HCT116 (cell line): ENCODE results near the gene GOLGA3. TPM values are rescaled to one million over a fixed set of nuclear protein-coding genes. Genes with fewer than 3 reads are reported as not detected.
"Not testable (repeated sequence)": the region's sequence is repeated elsewhere in the genome, so short reads cannot be mapped to it uniquely, and the experiment has no call there.

Experiments
- ATAC-seq: fragments of 200-7000 bp; cut with Tn5 transposase; 2 replicates; pipeline ENCODE4 v1.9.1; 2020; ENCODE audit warnings: mild to moderate bottlenecking, moderate library complexity
- BruUV-seq: library from RNA; stranded (reverse); fragments of 400-500 nt; replicated peaks from 2 replicates; lab custom pipeline; 2021; lab: Mats Ljungman, UMichigan
- CTCF ChIA-PET: fragments of 300-600 bp; sonication (Branson Sonifier 250); formaldehyde crosslinking; loops from one replicate; lab custom pipeline; 2021; ENCODE audit warnings: antibody characterized with exemption; lab: Charles Lee
- POLR2A ChIA-PET: fragments of 300-600, 350-600 bp; sonication (Branson Sonifier 250); formaldehyde crosslinking; loops from one replicate; lab custom pipeline; 2021; ENCODE audit warnings: antibody characterized with exemption; lab: Charles Lee
- RAD21 ChIA-PET, 2 experiments: fragments of 300-600 bp; sonication (Branson Sonifier 250); formaldehyde crosslinking; loops; one replicate each; lab custom pipeline; 2023; ENCODE audit warnings: low total read pairs in 2 of 2; ENCODE audit not compliant: uncharacterized antibody in 2 of 2, unreplicated experiment in 2 of 2, low non-redundant PET in 1 of 2; lab: Charles Lee
- DNase-seq: peaks from one replicate; pipeline ENCODE4 v3.0.0-alpha.2; 2010; ENCODE audit warnings: low read depth, low spot score
- H2AFZ ChIP-seq: fragments of 200-600 bp; shearing (Covaris generic), sonication (generic); 2 replicates; pipeline ENCODE4 v1.6.1; 2017; ENCODE audit warnings: low read depth, mixed run types, mixed read lengths, antibody characterized with exemption, low read length; ENCODE audit not compliant: poor library complexity, severe bottlenecking
- H3K27ac ChIP-seq: 2 replicates; pipeline ENCODE4 v1.5.1; 2012; ENCODE audit warnings: low read depth, low read length
- H3K27me3 ChIP-seq: fragments of 200-600 bp; sonication (generic); 2 replicates; pipeline ENCODE4 v1.6.1; 2016; ENCODE audit warnings: mixed run types, low read length, mixed read lengths; ENCODE audit not compliant: insufficient read depth
- H3K36me3 ChIP-seq, 2 experiments: fragments of 200-500 bp in 1 of 2; fragments of 200-600 bp in 1 of 2; sonication (Bioruptor generic) in 1 of 2; sonication (generic) in 1 of 2; 2 replicates each; pipeline versions ENCODE4 v1.5.1 to v1.6.1; 2014 to 2016; ENCODE audit warnings: low read length in 2 of 2, inconsistent platforms in 1 of 2, mixed read lengths in 1 of 2, mixed run types in 1 of 2; ENCODE audit not compliant: insufficient read depth in 2 of 2, control insufficient read depth in 1 of 2
- H3K4me1 ChIP-seq, 2 experiments: fragments of 200-600 bp in 1 of 2; sonication (generic) in 1 of 2; 2 replicates each; pipeline versions ENCODE4 v1.5.1 to v1.6.1; 2012 to 2017; ENCODE audit warnings: low read length in 2 of 2, inconsistent platforms in 1 of 2, mild to moderate bottlenecking in 1 of 2, mixed read lengths in 1 of 2, mixed run types in 1 of 2, moderate library complexity in 1 of 2; ENCODE audit not compliant: insufficient read depth in 2 of 2, control insufficient read depth in 1 of 2
- H3K4me2 ChIP-seq: fragments of 200-600 bp; sonication (generic); 2 replicates; pipeline ENCODE4 v1.6.1; 2017; ENCODE audit warnings: mixed run types, low read length, mixed read lengths
- H3K4me3 ChIP-seq, 2 experiments: fragments of 200-600 bp in 1 of 2; sonication (generic) in 1 of 2; replicated peaks in 1 of 2; 2 replicates each; pipeline ENCODE4 v1.5.1; 2011 to 2016; ENCODE audit warnings: low read length in 2 of 2, control low read depth in 1 of 2, low read depth in 1 of 2, mild to moderate bottlenecking in 1 of 2, mixed read lengths in 1 of 2, mixed run types in 1 of 2
- H3K79me2 ChIP-seq: fragments of 200-600 bp; sonication (generic); 2 replicates; pipeline ENCODE4 v1.6.1; 2017; ENCODE audit warnings: mild to moderate bottlenecking, mixed run types, low read length, moderate library complexity, mixed read lengths; ENCODE audit not compliant: insufficient read depth
- H3K9ac ChIP-seq: fragments of 200-600 bp; sonication (generic); 2 replicates; pipeline ENCODE4 v1.6.1; 2016; ENCODE audit warnings: low read length, mixed read lengths
- H3K9me2 ChIP-seq: fragments of 200-600 bp; sonication (generic), shearing (Covaris generic); 2 replicates; pipeline ENCODE4 v1.6.1; 2017; ENCODE audit warnings: mixed run types, mild to moderate bottlenecking, moderate library complexity; ENCODE audit not compliant: insufficient read depth
- H3K9me3 ChIP-seq, 2 experiments: fragments of 200-500 bp in 1 of 2; fragments of 200-600 bp in 1 of 2; sonication (Bioruptor generic) in 1 of 2; sonication (generic) in 1 of 2; 2 replicates each; pipeline ENCODE4 v1.6.1; 2014 to 2017; ENCODE audit warnings: low read length in 2 of 2, mixed read lengths in 2 of 2, inconsistent platforms in 1 of 2, low read depth in 1 of 2, mild to moderate bottlenecking in 1 of 2, mixed run types in 1 of 2, moderate library complexity in 1 of 2; ENCODE audit not compliant: control insufficient read depth in 1 of 2, insufficient read depth in 1 of 2
- H4K20me1 ChIP-seq: fragments of 200-600 bp; sonication (generic), shearing (Covaris generic); 2 replicates; pipeline ENCODE4 v1.6.1; 2017; ENCODE audit warnings: mixed run types, mild to moderate bottlenecking, moderate library complexity; ENCODE audit not compliant: insufficient read depth
- JUND ChIP-seq: IDR thresholded peaks from 2 replicates; pipeline ENCODE4 v1.6.1; 2012
- MAX ChIP-seq: IDR thresholded peaks from 2 replicates; pipeline ENCODE4 v1.6.1; 2012
- POLR2A ChIP-seq: IDR thresholded peaks from 2 replicates; pipeline ENCODE4 v1.7.0; 2011; ENCODE audit warnings: borderline replicate concordance; ENCODE audit not compliant: insufficient read depth, insufficient read length; ENCODE audit errors: extremely low read depth
- SRF ChIP-seq: IDR thresholded peaks from 2 replicates; pipeline ENCODE4 v1.6.1; 2012; ENCODE audit warnings: low read depth
- intact Hi-C: fragments of 100-400 bp; cut with micrococcal nuclease; formaldehyde crosslinking; loops from 2 replicates; pipeline ENCODE4 v1.10.0; 2022
- total RNA-seq: library from RNA; stranded (reverse); gene quantifications from one replicate; pipeline ENCODE4 v1.2.1, GENCODE V29; 2021; ENCODE audit not compliant: unreplicated experiment

GOLGA3 gene
- total RNA-seq, 1 experiment from 2014 or later, result 35.1 TPM

- BruUV-seq, result no TSS peak
- Histone ChIP-seq H3K36me3 (no peaks in the 10 kb centered on the region), H3K27ac (no peak overlapping the region), H3K27me3 (no peaks in the 10 kb centered on the region), H3K9me2 (no peaks in the 10 kb centered on the region), H3K9me3 (no peaks in the 10 kb centered on the region), H2AFZ (no peak overlapping the region), H3K4me1 (no peaks in the 10 kb centered on the region), H3K4me2 (no peak overlapping the region), H4K20me1 (no peaks in the 10 kb centered on the region), H3K4me3 (no peak overlapping the region), H3K79me2 (no peaks in the 10 kb centered on the region), H3K9ac (no peak overlapping the region)
- no peak for DNase-seq
- POLR2A ChIA-PET, result no interaction called here
- TF ChIP-seq MAX (no peak), JUND (no peak), SRF (no peak), POLR2A (no peak)
- ATAC-seq, result no peak
- RAD21 ChIA-PET, result no interaction called here
- intact Hi-C loops, result no loop called here
- CTCF ChIA-PET, result no interaction called here
Measured at GRCh38 chr12:132836795-132837331, 8.2 kb upstream of the GOLGA3 start.

- H3K36me3 ChIP-seq, RAD21 ChIA-PET, H3K4me2 ChIP-seq, DNase-seq, H3K27me3 ChIP-seq, H3K9ac ChIP-seq, CTCF ChIA-PET, BruUV-seq, ATAC-seq, H3K4me3 ChIP-seq, H3K9me2 ChIP-seq, H3K27ac ChIP-seq, H3K79me2 ChIP-seq, intact Hi-C loops, POLR2A ChIA-PET, H2AFZ ChIP-seq, H3K4me1 ChIP-seq, H3K9me3 ChIP-seq, H4K20me1 ChIP-seq: not testable (repeated sequence)
Measured at GRCh38 chr12:132836230-132836629, 7.6 kb upstream of the GOLGA3 start.
